ENCODE results near the gene RAB7A. TPM values are rescaled to one million over a fixed set of nuclear protein-coding genes. Genes with fewer than 3 reads are reported as not detected.
"Not testable (repeated sequence)": the region's sequence is repeated elsewhere in the genome, so short reads cannot be mapped to it uniquely, and the experiment has no call there.

The RAB7A gene
- total RNA-seq, 1 donor from 2014 or later, result 122 TPM

- intact Hi-C loops (cut with DNase I), result no loop called here
- TF ChIP-seq CTCF (IDR thresholded peaks at IDR 0.05) (no peak), POLR2AphosphoS5 (IDR thresholded peaks at IDR 0.05; ENCODE audit: insufficient read depth in 1 of 2, low read depth in 1 of 2) (no peak), POLR2A (IDR thresholded peaks at IDR 0.05) (no peak)
- Histone ChIP-seq H3K27ac (no peak overlapping the region), H3K36me3 (no peaks in the 10 kb centered on the region), H3K27me3 (no peaks in the 10 kb centered on the region), H3K4me1 (no peaks in the 10 kb centered on the region), H3K4me3 (no peak overlapping the region), H3K9me3 (no peaks in the 10 kb centered on the region)
- DNase-seq (ENCODE audit: extremely low spot score in 2 of 2), result no peak
Measured at GRCh38 chr3:128710816-128711433, 15.1 kb upstream of the RAB7A start.

- Histone ChIP-seq H3K27ac (no peak overlapping the region), H3K4me3 (no peak overlapping the region), H3K27me3 (no peaks in the 10 kb centered on the region), H3K4me1 (no peaks in the 10 kb centered on the region), H3K9me3 (no peaks in the 10 kb centered on the region), H3K36me3 (no peaks in the 10 kb centered on the region)
- no peak for DNase-seq (ENCODE audit: extremely low spot score in 2 of 2)
- no peak for TF ChIP-seq CTCF (IDR thresholded peaks at IDR 0.05)
- intact Hi-C loops (cut with DNase I), result no loop called here
Measured at GRCh38 chr3:128712848-128713247, 13.1 kb upstream of the RAB7A start.

GRCh38 chr3:128714887-128715491 is 11.0 kb upstream of the RAB7A start:
- H3K4me1 ChIP-seq, result no peaks in the 10 kb centered on the region
- TF ChIP-seq POLR2A (IDR thresholded peaks at IDR 0.05) (no peak), POLR2AphosphoS5 (IDR thresholded peaks at IDR 0.05; ENCODE audit: insufficient read depth in 1 of 2, low read depth in 1 of 2) (no peak), CTCF (IDR thresholded peaks at IDR 0.05) (no peak)
- H3K36me3 ChIP-seq, result no peaks in the 10 kb centered on the region
- intact Hi-C loops (cut with DNase I), result no loop called here
- H3K27ac ChIP-seq, result no peak overlapping the region
- no peaks in the 10 kb centered on the region for H3K9me3 ChIP-seq
- DNase-seq (ENCODE audit: extremely low spot score in 2 of 2), result no peak
- H3K4me3 ChIP-seq, result no peak overlapping the region
- H3K27me3 ChIP-seq, result no peaks in the 10 kb centered on the region

- H3K4me3 ChIP-seq; H3K27me3 ChIP-seq; DNase-seq (ENCODE audit: extremely low spot score in 2 of 2); H3K9me3 ChIP-seq; intact Hi-C loops (cut with DNase I); H3K4me1 ChIP-seq; H3K27ac ChIP-seq; H3K36me3 ChIP-seq: not testable (repeated sequence)
Measured at GRCh38 chr3:128718892-128719291, 7.1 kb upstream of the RAB7A start.

GRCh38 chr3:128720891-128721290 is 5.1 kb upstream of the RAB7A start:
- Histone ChIP-seq H3K36me3 (no peaks in the 10 kb centered on the region), H3K9me3 (no peaks in the 10 kb centered on the region), H3K27me3 (no peaks in the 10 kb centered on the region), H3K4me1 (peaks cover 7% of the 10 kb centered on the region), H3K4me3 (no peak overlapping the region), H3K27ac (no peak overlapping the region)
- TF ChIP-seq CTCF (IDR thresholded peaks at IDR 0.05), result no peak
- TF ChIP-seq POLR2A (IDR thresholded peaks at IDR 0.05), result no peak
- TF ChIP-seq POLR2AphosphoS5 (IDR thresholded peaks at IDR 0.05; ENCODE audit: insufficient read depth in 1 of 2, low read depth in 1 of 2), result no peak
- intact Hi-C loops (cut with DNase I), result no loop called here
- DNase-seq (ENCODE audit: extremely low spot score in 2 of 2), result no peak
